ENCODE results near the gene MOB3B. TPM values are rescaled to one million over a fixed set of nuclear protein-coding genes. Genes with fewer than 3 reads are reported as not detected.

The MOB3B gene
- total RNA-seq, 1 donor from 2014 or later: 17.8 TPM

GRCh38 chr9:27571011-27571410, 41.4 kb upstream of the MOB3B start:
- H3K4me1 ChIP-seq: peaks cover 15% of the 10 kb centered on the region
- peak overlapping the region; percentile 99 for H3K27ac ChIP-seq
- peaks cover 4% of the 10 kb centered on the region for H3K36me3 ChIP-seq
- no peaks in the 10 kb centered on the region for H3K27me3 ChIP-seq
- no peak overlapping the region for H3K4me3 ChIP-seq
- intact Hi-C loops (cut with DNase I): no loop called here
- TF ChIP-seq CTCF (IDR thresholded peaks at IDR 0.05): no peak
- no peak for ATAC-seq
- no peaks in the 10 kb centered on the region for H3K9me3 ChIP-seq
- DNase-seq: no peak

DNA sequence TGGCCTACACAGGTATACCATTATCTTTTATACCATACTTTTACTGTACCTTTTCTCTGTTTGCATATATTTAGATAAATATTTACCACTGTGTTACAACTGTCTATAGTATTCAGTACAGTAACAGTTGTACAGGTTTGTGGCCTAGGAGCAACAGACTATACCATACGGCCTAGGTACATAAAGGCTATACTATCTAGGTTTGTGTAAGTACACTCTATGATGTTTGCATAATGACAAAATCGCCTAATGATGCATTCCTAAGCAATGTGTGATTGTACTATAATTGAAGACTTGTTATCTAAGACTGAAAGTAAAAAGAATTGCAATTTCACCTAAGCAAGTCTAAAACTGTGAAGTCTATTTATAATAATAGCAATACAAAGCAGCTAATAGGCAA, 39.8 kb upstream of the MOB3B start:
- TF ChIP-seq CTCF (IDR thresholded peaks at IDR 0.05): no peak
- H3K27ac ChIP-seq: no peak overlapping the region
- H3K36me3 ChIP-seq: peaks cover 4% of the 10 kb centered on the region
- no peak overlapping the region for H3K4me3 ChIP-seq
- no peaks in the 10 kb centered on the region for H3K9me3 ChIP-seq
- no peaks in the 10 kb centered on the region for H3K27me3 ChIP-seq
- ATAC-seq (no peak), DNase-seq (no peak)
- intact Hi-C loops (cut with DNase I): no loop called here
- peaks cover 13% of the 10 kb centered on the region for H3K4me1 ChIP-seq

DNA sequence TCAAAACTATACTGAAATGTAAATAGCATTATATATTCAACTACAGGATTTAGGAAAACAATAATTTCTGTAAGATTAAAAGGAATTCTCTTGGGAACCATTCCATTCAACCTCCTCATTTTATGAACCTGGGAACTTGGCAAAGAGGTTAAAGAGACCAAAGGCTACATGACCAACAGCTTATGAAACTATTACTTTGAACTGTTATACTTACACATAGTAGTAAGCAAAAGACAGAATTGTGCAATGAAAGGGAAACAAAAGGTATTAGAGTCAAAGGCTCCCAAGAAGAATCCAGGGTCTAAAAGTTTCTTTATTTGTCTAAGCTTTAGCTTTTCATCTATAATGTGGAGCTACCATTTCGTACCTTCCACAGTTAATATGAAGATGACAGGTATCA, 36.5 kb upstream of the MOB3B start:
- H3K27me3 ChIP-seq: no peaks in the 10 kb centered on the region
- ATAC-seq (no peak), DNase-seq (no peak)
- no peaks in the 10 kb centered on the region for H3K4me1 ChIP-seq
- intact Hi-C loops (cut with DNase I): no loop called here
- no peak overlapping the region for H3K4me3 ChIP-seq
- peaks cover 14% of the 10 kb centered on the region for H3K36me3 ChIP-seq
- H3K27ac ChIP-seq: no peak overlapping the region
- no peaks in the 10 kb centered on the region for H3K9me3 ChIP-seq
- no peak for TF ChIP-seq CTCF (IDR thresholded peaks at IDR 0.05)

DNA sequence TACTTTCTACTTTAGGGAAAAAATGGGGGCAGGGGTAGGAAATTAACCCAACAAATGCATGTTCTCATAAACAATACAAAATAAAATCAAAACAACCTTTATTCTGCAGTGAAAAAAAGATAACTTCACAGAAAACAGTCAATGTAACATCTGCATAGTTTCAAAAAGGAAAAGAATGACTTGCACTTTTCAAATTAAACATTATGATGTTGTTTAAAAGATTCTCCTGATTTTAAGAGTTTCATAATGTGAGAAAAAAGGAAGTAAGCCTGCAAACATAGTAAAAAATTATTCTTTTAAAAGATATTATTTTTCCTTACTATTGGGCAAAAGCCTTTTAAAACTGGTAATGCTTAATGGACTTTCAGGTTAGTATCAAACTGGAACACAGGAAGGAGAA, 36.1 kb upstream of the MOB3B start:
- peaks cover 18% of the 10 kb centered on the region for H3K36me3 ChIP-seq
- no peak for TF ChIP-seq CTCF (IDR thresholded peaks at IDR 0.05)
- H3K4me3 ChIP-seq: no peak overlapping the region
- no peaks in the 10 kb centered on the region for H3K27me3 ChIP-seq
- H3K4me1 ChIP-seq: no peaks in the 10 kb centered on the region
- H3K9me3 ChIP-seq: no peaks in the 10 kb centered on the region
- intact Hi-C loops (cut with DNase I): no loop called here
- H3K27ac ChIP-seq: no peak overlapping the region
- DNase-seq (no peak), ATAC-seq (no peak)

DNA sequence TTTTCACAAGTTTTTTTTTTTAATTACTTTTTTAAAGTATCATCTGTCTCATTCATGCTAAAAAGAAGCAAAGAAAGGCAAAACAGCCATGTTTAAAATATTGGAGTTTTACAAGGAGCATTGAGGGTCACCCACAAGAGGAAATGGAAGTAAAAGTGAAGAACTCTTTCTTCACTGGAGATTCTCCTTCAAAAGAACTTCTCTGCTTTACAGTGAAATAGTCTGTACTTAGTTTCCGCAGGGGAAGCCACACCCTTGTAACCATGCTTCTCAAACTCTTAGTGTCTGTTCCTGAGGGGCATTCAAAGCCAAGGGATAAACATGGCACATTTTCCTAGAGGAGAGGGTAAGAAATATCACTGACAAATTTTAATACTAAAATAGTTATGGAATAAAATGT, 35.1 kb upstream of the MOB3B start:
- peak overlapping the region; percentile 55 for H3K27ac ChIP-seq
- ATAC-seq: peak; percentile 85
- intact Hi-C loops (cut with DNase I): no loop called here

More for the DNA sequence above, 35.1 kb upstream of the MOB3B start:
- Histone ChIP-seq H3K4me1 (no peaks in the 10 kb centered on the region), H3K4me3 (no peak overlapping the region), H3K9me3 (no peaks in the 10 kb centered on the region), H3K36me3 (peaks cover 28% of the 10 kb centered on the region), H3K27me3 (no peaks in the 10 kb centered on the region)
- no peak for DNase-seq
- no peak for TF ChIP-seq CTCF (IDR thresholded peaks at IDR 0.05)

All from upper lobe of right lung (tissue), 1 donor.